HuH-7.5 (cell line): ENCODE results near the gene XXYLT1.
"Not testable (repeated sequence)": the region's sequence is repeated elsewhere in the genome, so short reads cannot be mapped to it uniquely, and the experiment has no call there.

Experiments used
- DNase-seq: peaks from one replicate; pipeline ENCODE4 v3.0.0; 2011; ENCODE audit warnings: low spot score

The XXYLT1 gene

GRCh38 chr3:195063581-195064193 is 207.3 kb downstream of the XXYLT1 start:
- DNase-seq = no peak

DNA sequence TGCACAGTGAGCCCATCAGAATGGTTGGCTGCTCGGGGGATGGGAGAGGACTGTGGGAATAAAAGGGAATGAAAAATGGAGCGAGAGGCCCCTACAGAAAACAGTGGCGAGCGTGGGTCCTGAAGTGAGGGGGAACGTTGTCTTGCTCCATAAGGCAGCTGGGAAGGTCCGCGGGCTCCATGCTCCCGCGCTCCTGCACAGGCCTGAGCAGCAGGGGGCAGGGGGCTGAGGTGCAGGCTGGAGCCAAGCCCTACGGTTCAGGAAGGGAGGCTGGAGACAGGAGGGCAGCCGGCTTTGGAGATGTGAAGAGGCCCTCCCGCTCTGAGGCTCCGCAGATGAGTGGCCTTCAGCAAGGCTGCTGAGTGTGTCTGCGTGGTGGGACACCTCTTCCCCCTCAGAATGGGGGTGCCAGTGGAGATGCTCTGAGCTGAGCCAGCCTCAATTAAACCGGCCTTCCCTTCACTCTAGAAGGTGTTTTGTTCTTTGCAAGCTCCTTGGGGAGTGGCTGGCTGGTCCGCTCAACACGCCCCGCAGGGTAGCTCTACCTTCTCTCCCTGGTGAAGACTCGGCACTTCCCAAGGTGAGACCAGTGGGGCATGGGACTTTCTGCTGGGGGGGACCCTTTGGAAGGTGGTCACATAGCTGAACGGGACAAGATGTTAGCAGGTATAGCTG is 208.0 kb downstream of the XXYLT1 start:
- no peak for DNase-seq

- DNase-seq = no peak
Measured at GRCh38 chr3:195061756-195062655, 209.0 kb downstream of the XXYLT1 start.

DNA sequence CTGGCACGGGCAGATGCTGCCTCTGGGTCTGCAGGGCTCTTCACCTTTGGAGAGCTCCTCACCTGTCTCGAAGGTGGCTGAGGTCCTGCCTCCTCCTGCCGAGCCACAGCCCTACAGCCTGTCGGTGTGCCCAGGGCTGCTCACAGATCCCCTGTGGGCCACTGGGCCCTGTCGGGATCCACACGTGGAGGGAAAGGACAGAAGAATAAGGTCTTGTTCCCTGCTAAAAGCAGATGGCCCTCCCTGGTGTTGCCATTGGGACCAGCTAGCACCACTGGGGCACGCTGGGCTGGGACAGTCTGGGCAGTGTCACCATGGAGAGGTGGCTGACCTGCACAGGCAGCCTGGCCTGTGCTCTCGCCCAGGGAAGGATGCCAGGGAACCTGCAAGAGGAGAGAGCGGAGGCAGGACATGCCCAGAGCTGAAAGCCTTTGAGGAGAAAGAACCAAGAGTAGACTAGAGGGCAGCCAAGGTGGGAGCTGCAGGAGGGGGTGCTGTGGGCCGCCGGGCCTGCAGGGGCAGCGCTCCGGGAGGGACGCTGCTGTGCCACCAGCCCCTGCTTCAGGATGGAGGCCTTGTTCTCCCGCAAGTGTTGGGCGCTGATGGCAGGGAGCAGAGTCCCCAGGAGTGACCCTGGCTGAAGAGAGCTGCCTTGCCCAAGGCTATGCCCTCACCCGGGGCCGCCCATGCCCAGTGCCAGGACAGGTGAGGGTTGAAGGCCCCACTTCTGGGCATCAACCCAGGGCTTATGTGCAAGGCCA is 210.2 kb downstream of the XXYLT1 start:
- DNase-seq = no peak

DNA sequence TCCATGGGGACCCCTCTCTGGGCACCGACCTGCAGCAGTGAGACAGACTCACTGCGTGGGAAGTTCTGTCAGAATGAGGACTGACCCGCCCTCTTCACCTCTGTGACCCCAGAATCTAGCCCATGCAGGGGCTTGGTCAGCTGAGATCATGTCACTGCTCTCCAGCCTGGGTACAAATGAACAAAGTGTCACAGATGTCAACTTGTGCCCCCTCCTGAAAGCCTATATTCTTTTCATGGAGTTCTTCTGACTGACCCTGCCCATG is 210.8 kb downstream of the XXYLT1 start:
- no peak for DNase-seq

DNA sequence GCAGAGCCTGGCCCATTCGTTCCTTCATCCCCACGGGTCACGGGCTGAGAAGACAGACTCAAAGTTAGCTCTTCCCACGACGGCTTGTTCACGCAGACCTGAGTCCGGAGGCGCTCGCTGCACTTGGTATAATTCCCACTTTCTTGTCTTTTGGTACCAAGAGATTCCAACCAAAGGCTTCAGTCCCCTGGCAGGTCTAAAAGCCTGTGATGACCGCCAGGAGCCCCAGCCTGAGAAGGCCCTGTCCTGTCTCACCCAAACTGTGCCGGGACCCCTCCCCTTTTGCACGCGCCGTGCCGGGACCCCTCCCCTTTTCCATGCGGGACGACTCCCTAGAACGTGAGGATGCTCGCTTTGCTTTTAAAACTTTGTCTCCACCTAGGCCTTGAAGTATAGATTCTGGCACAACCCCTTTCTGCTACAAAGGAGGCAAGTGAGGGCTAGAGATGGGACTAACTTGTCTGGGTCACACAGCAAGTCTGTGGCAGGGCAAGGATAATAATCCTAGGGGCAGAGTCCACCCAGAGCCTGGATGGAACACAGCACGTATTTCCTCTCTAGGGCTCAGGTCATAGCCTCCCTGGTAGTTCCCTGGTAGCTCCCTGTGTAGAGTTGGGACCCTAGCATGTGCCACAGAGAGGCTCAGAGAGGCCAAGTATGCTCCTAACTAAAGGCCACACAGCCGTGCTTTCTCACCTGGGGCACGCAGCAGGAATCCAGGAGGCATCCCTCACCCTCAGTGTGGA is 211.3 kb downstream of the XXYLT1 start:
- peak; percentile 45 for DNase-seq

GRCh38 chr3:195059006-195059350 is 212.0 kb downstream of the XXYLT1 start:
- no peak for DNase-seq

GRCh38 chr3:195058336-195059005 is 212.5 kb downstream of the XXYLT1 start:
- DNase-seq = no peak

- no peak for DNase-seq
Measured at GRCh38 chr3:195057716-195058115, 213.2 kb downstream of the XXYLT1 start.

GRCh38 chr3:195056506-195056905 is 214.5 kb downstream of the XXYLT1 start:
- DNase-seq = no peak

- DNase-seq = no peak
Measured at GRCh38 chr3:195054311-195054710, 216.6 kb downstream of the XXYLT1 start.

DNA sequence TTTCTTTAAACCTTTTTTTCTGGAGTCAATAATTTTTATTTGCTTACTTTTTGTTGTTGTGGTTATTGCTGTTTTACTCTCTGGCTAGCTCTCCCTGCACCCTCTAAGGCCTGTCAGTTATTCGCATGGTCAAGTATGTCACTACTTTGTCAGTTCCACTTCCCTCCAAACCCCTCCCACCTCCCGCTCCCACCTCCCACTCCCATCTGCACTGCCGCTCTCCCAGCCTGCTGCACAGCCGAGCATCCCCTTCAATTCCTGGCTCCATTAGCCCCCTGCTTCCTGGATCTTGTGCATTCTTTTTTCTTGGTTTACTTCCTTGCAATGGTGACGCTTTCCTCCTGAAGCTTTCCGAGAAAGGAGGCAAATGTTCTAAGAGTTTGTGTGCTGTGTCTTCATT is 218.0 kb downstream of the XXYLT1 start:
- DNase-seq = no peak

GRCh38 chr3:195050296-195050695 is 220.7 kb downstream of the XXYLT1 start:
- DNase-seq = not testable (repeated sequence)

- DNase-seq = no peak
Measured at GRCh38 chr3:195048059-195048905, 222.7 kb downstream of the XXYLT1 start.

GRCh38 chr3:195047536-195047935 is 223.4 kb downstream of the XXYLT1 start:
- no peak for DNase-seq

DNA sequence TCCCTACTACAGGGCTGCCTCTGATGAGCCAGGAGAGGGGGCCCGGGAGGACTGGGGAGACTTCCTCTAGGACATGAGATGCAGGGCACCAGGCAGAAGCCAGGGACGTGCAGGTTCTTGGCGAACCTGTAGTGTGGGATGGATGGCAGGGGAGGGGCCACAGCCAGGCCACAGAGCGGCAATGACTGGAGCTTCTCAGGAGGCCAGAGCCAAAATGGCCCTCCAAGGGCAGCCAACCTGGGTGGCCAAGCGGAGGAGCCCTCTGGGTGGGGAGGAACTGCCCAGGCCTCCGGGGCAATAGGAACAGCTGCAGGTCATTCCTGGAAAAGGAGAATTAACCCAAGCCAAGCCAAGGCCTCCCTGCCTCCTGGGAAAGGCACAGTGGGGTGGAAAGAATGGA is 224.5 kb downstream of the XXYLT1 start:
- DNase-seq = no peak

- DNase-seq = peak; percentile 3
Measured at GRCh38 chr3:195045481-195046210, 225.3 kb downstream of the XXYLT1 start.

GRCh38 chr3:195044411-195044810 is 226.5 kb downstream of the XXYLT1 start:
- no peak for DNase-seq

DNA sequence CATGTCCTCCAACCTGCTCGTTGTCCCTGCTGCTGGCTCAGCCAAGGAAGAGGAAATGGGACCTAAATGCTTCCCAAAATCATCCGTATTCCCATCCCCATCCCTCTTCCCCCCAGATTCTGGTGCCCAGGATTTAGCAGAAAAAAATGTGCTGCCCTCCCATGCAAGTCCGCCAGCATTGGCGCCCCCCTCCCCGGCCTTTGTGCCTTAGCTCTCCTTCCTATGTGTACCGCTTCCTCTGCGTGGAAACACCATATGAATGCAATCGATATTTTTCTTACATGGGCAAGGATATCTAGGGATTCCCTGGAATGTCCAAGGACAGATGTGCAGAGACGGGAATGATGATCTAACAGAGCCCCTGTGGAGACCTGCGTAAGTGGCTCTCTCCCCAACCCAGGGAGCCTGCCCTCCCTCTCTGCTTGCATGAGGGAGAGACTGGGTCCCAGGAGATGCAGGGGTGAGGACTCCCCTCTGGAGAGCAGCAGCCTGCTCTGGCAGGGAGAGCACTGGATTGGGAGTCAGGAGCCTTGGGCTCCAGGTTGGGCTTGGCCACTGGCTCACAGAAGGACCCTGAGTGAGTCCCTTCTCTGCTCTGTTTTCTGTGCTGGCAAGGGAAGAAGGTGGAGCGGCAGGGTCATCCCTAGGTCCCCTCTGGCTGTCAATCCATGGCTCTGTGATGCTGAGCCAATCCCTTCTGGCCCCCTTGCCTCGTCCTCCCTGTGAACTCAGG is 227.2 kb downstream of the XXYLT1 start:
- no peak for DNase-seq
